GM19467 (cell line): ENCODE measurements around the gene GJA9.
"Not testable (repeated sequence)": the region's sequence is repeated elsewhere in the genome, so short reads cannot be mapped to it uniquely, and the experiment has no call there.

ENCODE experiments used
- ATAC-seq: cut with Tn5 transposase; IDR thresholded peaks from one replicate; pipeline ENCODE4 v1.9.1; 2021; ENCODE audit warnings: mild to moderate bottlenecking, moderate library complexity; ENCODE audit not compliant: unreplicated experiment

The GJA9 gene

GRCh38 chr1:38881487-38881886 is at the start of gene GJA9:
Gene GJA9, minus strand, starts transcription at chr1:38881587. Its CDS starts 5,489 bp downstream, at chr1:38876098.
- ATAC-seq = no peak

- ATAC-seq = no peak
Observed at GRCh38 chr1:38929476-38929875, 48.1 kb upstream of the GJA9 start.

- no peak for ATAC-seq
Observed at GRCh38 chr1:38929054-38929453, 47.7 kb upstream of the GJA9 start.

DNA sequence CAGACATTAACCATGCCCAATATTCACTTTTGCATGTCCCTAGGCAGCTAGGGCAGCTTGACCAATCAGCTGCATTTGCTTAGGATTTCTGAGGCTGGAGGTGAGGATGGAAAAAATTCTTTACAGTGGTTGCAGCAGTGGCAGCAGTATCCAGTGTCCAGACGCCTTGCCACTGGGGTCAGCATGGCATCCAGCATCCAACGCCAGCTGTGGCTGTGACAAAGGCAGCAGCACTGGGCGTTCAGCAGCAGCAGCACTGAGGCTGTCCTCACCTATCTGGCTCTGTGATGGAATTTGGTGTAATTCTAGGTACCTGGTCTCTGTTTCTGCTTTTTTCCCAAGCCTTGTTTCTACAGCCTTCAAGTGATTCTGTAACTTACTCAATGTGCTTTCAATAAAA is 44.7 kb upstream of the GJA9 start:
- no peak for ATAC-seq

GRCh38 chr1:38925391-38925790 is 44.0 kb upstream of the GJA9 start:
- ATAC-seq = no peak

GRCh38 chr1:38923607-38924006 is 42.2 kb upstream of the GJA9 start:
- no peak for ATAC-seq

- ATAC-seq = no peak
Observed at GRCh38 chr1:38919130-38919529, 37.7 kb upstream of the GJA9 start.

GRCh38 chr1:38918568-38918967 is 37.2 kb upstream of the GJA9 start:
- no peak for ATAC-seq

- no peak for ATAC-seq
Observed at GRCh38 chr1:38917772-38918171, 36.4 kb upstream of the GJA9 start.

DNA sequence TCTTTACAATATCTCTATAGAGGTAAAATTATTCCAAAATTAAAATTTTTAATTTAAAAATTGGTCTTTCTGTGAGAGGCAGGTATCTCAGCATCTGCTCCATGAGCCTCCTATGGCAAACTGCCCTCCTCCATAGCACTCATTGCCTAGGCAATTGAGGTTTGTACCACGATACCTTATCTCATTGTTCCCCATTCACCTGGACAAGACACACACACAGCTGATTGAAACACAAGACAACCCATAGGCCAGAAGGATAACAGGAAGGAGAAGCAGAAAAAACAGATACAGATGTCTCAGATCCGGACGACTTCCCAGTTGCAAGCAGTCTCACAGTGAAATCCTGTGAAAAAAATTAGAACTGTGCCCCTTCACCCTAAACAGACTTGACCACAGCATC is 36.0 kb upstream of the GJA9 start:
- no peak for ATAC-seq

DNA sequence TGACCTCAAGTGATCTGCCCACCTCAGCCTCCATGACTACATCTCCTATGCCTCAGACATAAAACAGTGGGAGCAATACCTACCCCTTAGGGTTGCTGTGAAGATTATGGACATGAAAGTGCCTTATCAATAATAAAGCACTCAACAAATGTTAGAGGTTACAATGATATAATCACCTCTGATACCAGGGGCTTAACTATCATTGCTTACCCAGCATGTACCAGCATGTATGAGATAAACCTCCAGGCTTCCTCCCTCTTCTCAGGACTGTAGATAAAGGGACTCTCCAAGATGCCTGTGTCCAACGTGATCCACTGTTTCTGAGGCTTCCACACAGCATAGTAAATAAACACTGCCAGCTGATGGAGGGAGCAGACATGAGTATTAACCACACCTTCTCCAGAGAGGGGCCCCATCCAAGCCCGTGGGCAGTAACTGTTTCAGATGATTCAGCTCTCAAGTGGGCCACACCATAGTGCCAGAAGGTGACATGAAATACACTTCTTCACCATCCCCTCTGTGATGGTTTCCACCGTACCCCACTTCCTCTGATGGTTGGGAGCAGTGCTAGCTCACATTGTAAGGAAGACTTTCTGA is 34.1 kb upstream of the GJA9 start:
- ATAC-seq = no peak

- not testable (repeated sequence) for ATAC-seq
Observed at GRCh38 chr1:38914908-38915307, 33.5 kb upstream of the GJA9 start.

DNA sequence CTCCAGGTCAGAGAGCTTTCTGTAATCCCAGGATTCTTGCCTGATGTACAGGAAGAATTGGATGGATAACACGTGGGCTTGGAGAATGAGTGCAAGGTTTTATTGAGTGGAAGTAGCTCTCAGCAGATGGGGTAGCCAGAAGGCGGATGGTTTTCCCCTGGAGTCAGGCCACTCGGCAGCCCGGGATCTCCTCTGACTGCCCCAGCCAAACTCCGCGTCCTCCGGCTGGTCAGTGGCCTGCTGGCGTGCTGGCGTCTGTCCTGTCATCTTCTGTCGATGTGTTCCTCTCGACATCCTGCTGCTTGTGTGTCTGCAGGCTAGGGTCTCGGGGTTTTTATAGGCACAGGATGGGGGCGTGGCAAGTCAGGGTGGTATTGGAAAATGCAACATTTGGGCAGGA is 27.4 kb upstream of the GJA9 start:
- ATAC-seq = no peak

DNA sequence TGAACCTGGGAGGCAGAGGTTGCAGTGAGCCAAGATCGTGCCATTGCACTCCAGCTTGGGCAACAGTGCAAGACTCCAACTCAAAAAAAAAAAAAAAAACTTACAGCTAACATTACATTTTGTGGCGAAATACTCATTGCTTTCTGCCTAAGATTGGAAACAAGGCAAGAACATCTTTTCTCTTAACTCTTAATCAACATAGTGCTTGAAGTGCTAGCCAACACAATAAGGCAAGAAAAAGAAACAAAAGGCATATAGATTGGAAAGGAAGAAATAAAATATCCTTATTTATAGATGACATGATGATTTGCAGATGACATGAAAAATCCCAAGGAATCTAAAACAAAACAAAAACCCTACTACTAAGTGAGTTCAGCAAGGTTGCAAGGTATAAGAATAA is 24.6 kb upstream of the GJA9 start:
- no peak for ATAC-seq

DNA sequence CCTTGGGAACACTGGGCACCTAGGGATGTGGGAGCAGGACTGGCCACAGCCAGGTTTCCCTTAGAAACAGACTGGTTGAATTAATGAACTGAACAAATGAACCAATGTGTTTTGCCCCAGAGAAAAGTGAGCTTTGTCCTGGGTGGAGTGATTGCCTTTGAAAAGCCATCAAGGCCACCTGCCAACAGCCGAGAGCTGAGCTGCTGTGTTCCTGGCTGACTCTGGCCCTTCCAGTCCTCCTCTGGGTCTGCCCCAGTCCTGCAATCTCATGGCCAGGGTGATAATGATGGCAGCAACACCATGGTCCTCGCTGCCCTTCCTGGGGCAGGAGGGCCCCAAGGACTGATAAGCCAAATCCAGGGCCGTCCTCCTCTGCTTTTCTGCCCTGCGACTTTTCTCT is 18.2 kb upstream of the GJA9 start:
- no peak for ATAC-seq

- no peak for ATAC-seq
Observed at GRCh38 chr1:38898653-38899230, 17.4 kb upstream of the GJA9 start.

DNA sequence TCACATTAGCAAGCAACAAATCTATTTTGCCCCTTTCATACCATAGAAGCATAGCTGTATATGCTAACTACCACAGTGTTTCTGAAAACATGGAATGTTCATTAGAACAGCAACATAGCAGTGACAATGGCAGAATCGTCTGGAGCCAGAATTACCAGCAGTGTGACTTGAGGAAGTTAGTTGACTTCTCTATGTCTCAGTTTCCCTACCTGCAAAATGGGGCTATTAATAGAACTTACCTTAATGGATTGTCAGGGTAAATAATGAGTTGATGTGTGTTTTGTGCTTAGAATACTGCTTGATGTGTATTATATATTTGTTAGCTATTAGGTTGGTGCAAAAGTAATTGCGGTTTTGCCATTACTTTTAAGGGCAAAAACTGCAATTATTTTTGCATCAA is 14.8 kb upstream of the GJA9 start:
- no peak for ATAC-seq

GRCh38 chr1:38892976-38893375 is 11.6 kb upstream of the GJA9 start:
- ATAC-seq = no peak

DNA sequence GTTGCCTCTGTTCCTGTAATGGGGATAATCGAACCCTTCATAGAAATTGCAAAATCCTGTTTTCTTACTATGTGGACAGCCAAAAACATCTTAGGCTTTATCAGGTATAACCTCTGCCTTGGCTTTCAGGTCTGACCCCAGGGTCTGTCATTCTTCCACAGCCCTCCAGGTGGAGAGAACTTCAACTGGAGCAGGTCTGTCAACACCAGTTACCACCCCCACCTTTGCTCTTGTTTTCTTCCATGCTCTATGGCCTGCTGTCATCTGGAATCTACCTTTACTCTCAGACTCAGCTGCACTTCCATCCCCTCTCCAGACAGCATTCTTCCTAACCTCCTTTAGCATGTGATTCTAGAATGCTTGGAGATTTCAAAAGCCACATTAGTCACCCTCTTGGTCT is 10.4 kb upstream of the GJA9 start:
- no peak for ATAC-seq

- ATAC-seq = no peak
Observed at GRCh38 chr1:38889589-38889988, 8.2 kb upstream of the GJA9 start.

GRCh38 chr1:38888423-38889333 is 7.3 kb upstream of the GJA9 start:
- no peak for ATAC-seq

DNA sequence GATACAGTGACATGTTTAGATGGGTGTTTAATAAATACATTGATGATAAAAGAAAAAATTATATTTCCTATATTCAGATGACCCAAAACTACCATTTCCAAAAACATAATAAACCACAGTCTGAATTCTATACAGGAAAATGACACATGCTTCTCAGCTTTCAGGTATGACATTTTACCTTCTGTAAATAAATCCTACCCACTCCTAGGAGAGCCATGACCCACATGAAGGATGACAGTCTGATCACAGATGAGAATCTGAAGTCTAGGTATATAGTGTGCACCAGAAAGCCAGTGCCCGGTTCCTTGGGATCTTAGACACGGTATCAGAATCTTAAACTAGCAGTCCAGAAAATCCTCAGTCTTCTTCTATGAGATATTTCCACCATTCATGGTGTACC is 3.7 kb upstream of the GJA9 start:
- ATAC-seq = no peak
